MM.1S (cell line): Measurements from ENCODE around the gene GPR143.

Experiments
- EZH2 ChIP-seq: fragments of 300-600 bp; sonication (generic); optimal IDR thresholded peaks from 2 replicates; pipeline ENCODE3; 2017; ENCODE audit warnings: low read depth, mild to moderate bottlenecking, antibody characterized with exemption, low read length, mixed read lengths
- EZH2phosphoT487 ChIP-seq: fragments of 300-600 bp; sonication (generic); IDR thresholded peaks from 2 replicates; pipeline ENCODE4 v1.6.1; 2018; ENCODE audit warnings: antibody characterized with exemption, low read length
- TF ChIP-seq, protein P1 (sequence below): fragments of 300-600 bp; sonication (generic); IDR thresholded peaks from 2 replicates; pipeline ENCODE4 v1.5.1; 2016; ENCODE audit warnings: antibody characterized with exemption, low read length, mixed read lengths

DNA sequence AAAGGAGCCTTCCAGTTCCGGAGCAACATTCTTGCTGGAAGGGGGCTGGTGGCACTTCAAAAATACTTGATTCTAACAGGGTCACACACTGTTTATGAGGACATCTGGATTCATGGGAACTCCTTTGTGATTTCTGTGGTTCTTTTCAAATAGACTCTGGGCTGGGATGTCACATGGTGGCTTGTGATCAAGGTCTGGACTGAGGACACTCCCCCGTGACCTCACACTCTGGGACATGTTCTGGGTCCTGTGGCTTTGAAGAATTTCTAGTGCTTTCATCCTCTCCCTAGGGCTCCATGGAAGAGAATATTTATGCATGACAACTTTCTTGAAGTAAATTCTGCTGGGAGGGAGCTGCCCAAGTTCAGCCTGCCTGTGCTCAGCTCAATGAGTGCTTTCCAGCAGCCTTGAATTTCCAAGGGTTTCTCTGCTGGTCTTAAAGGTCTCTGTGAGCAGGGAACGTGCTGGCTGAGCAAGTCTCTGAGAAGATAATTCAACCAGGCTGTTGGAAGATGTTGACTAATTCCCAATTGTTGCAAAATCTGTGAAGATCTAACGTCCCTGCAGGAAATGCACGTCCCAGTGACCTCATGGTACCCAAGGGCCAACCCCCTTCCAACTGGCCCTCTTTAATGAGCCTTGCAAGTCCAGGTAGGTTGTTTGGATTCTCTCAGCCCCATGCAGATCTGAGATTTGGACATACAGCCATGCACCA lies 36.3 kb downstream of the GPR143 start:
- TF ChIP-seq EZH2 (no peak), EZH2phosphoT487 (no peak)
- TF ChIP-seq, protein P1, sequence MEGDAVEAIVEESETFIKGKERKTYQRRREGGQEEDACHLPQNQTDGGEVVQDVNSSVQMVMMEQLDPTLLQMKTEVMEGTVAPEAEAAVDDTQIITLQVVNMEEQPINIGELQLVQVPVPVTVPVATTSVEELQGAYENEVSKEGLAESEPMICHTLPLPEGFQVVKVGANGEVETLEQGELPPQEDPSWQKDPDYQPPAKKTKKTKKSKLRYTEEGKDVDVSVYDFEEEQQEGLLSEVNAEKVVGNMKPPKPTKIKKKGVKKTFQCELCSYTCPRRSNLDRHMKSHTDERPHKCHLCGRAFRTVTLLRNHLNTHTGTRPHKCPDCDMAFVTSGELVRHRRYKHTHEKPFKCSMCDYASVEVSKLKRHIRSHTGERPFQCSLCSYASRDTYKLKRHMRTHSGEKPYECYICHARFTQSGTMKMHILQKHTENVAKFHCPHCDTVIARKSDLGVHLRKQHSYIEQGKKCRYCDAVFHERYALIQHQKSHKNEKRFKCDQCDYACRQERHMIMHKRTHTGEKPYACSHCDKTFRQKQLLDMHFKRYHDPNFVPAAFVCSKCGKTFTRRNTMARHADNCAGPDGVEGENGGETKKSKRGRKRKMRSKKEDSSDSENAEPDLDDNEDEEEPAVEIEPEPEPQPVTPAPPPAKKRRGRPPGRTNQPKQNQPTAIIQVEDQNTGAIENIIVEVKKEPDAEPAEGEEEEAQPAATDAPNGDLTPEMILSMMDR: no peak
